GM13977 (cell line): ENCODE measurements around the gene PNKD.

Experiments used
- DNase-seq: peaks from one replicate; pipeline ENCODE4 v3.0.0; 2012; ENCODE audit warnings: low spot score
- in situ Hi-C: fragments of 300-500 bp; cut with MboI; formaldehyde crosslinking; loops from one replicate; pipeline ENCODE4 v1.12.0; 2022; ENCODE audit warnings: low sequenced_read_pairs, low pct_unique_long_range_greater_than_20kb, mixed read lengths, inconsistent platforms; ENCODE audit not compliant: unreplicated experiment
- TF ChIP-seq, protein P1 (sequence below): IDR thresholded peaks from 2 replicates; pipeline ENCODE4 v1.5.1; 2012; ENCODE audit warnings: mild to moderate bottlenecking, control low read depth; ENCODE audit not compliant: insufficient read depth; ENCODE audit errors: extremely low read depth, missing control alignments

The PNKD gene

GRCh38 chr2:218264773-218265561, 5.4 kb upstream of the PNKD start:
- DNase-seq = no peak
- TF ChIP-seq, protein P1, sequence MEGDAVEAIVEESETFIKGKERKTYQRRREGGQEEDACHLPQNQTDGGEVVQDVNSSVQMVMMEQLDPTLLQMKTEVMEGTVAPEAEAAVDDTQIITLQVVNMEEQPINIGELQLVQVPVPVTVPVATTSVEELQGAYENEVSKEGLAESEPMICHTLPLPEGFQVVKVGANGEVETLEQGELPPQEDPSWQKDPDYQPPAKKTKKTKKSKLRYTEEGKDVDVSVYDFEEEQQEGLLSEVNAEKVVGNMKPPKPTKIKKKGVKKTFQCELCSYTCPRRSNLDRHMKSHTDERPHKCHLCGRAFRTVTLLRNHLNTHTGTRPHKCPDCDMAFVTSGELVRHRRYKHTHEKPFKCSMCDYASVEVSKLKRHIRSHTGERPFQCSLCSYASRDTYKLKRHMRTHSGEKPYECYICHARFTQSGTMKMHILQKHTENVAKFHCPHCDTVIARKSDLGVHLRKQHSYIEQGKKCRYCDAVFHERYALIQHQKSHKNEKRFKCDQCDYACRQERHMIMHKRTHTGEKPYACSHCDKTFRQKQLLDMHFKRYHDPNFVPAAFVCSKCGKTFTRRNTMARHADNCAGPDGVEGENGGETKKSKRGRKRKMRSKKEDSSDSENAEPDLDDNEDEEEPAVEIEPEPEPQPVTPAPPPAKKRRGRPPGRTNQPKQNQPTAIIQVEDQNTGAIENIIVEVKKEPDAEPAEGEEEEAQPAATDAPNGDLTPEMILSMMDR = no peak
- in situ Hi-C loops = no loop called here

DNA sequence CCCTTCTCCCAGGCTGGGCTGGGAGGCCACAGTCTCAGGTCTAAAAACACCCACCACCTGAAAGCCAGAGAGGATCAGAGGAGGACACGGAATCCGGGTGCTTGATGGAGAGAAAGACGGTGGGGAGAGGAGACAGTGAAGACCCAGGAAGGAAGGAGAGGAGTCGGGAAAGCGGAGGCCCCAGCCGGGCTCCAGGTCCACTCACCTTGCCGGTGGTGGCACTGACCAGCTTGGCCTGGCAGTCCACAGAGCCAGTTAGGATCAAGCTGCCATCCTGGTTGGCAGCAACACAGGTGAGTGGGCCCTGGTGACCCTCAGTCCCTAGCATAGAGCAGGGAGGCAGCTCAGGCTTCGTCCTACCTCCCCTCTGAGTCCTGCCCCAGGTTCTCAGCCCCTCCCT, 4.7 kb upstream of the PNKD start:
- DNase-seq = no peak
- in situ Hi-C loops = no loop called here
- TF ChIP-seq, protein P1 = no peak

DNA sequence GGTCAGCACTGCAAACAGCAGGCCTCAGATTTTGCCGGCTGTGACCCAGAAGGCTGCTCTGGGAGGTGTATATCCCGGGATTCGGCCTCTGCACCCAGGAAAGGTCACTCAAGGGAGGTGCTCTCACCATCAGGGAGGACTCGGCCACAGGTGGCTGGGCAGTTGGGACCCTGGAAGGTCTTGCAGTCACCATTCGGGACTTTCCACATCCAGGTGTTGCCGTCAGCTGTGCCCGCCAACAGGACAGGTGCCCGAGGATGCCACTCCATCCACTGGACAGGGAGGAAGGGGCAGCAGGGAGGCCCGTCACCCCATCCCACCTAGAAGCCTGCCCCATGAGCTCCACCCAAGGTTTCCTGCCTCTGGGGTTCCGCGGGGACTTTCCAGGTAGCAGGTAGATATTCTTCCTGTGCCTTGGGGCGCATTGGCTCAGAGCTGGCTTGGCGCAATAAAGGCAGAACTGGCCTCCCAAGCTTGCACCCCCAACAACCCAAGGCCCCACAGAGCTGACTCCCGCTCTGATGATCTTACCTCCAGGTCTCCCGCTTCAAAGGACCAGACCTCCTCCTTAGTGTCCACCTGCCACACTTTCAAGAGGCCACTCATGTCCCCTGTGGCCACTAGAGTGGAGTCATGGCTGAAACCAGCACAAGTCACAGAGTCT, 3.9 kb upstream of the PNKD start:
- TF ChIP-seq, protein P1 = no peak
- in situ Hi-C loops = no loop called here
- no peak for DNase-seq

GRCh38 chr2:218267259-218267658, 3.1 kb upstream of the PNKD start:
- TF ChIP-seq, protein P1 = no peak
- DNase-seq = no peak
- in situ Hi-C loops = no loop called here

DNA sequence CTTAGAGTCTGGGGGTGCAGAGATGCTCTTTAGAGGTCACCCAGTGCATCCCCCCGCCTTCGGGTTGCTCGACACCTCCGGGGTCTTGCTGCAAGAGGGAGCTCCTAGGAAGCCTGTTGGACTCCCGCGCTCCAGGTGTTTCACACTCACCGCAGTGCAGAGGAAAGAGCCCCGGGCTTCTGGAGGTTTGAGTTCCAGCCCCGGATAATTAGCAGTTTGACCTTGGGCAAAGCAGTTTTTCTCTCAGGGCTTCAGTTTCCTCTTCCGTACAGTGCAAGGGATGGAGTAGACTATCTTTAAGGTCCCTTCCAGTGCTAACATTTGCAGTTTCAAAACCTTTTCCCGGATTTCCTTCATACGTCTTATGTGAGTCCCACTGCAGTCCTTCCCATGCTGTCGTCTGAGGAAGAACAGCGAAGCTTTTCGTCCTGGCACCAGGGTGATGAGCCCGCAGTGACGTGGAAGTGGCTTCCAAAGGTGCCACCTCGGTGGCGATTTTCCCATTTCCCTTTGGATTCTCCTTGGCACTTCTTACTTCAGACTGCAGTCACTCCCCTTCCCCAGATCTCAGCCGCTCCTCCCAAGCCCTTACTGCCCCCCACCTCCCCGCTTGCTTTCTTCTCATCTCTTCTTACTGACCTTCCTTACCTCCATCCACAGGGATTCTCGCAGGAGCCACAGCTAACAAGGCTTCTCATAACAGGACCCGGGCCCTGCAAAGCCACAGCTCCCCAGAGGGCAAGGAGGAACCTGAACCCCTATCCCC, 585 bp downstream of the PNKD start:
- no peak for DNase-seq
- in situ Hi-C loops = no loop called here
- TF ChIP-seq, protein P1 = no peak

DNA sequence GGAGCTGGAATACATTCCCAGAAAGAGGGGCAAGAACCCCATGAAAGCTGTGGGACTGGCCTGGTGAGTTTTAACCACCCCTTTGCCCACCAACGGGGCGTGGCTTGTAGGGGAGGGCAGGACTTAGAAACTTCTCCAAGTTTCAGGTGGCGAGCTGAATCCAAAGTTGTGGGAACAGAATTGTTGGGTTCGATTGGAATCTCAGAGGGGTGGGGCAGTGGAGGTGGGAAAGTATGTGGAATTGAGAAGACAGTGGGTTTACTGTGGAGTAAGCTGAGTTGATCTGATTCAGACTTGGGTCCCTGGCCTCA, 1.1 kb downstream of the PNKD start:
- in situ Hi-C loops = no loop called here
- TF ChIP-seq, protein P1 = no peak
- no peak for DNase-seq
